Measurements from ENCODE around the gene ZBTB7C.

The ZBTB7C gene

DNA sequence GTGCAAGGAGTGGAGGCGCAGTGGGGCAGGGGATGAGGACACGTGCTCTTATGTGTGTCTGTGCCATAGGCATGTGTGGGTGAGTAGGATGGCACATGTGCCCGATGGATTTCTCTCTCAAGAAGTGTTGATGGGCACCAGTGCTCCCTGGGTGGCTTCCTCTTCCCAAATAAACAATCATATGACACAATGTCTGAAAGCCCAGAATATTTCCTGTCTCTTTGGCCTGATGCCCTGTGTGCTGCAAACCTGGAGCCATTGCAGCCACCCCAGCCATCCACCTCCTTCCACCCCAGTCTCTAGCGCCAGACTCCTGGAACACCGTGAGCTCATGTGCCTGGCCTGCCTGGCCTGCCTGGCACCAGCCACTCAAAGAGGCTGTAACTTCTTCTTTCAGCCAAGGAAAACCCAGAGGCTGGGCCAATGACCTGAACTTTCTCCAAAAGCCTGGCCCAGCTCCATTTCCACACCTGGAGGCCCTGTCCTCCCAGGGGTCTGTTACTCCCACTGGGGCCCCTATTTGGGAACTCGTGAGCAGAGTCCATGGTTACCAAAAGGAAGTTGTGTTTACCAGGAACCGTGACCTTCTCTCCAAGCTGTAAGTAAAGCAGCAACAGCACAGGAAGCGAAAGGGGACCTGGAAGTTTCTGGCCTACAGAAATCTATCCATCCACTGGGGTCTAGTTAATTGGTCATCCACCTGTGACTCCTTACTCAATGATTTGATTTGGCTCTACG is 9.5 kb upstream of the ZBTB7C start:
- no peak for DNase-seq (ENCODE audit: low spot score)

DNA sequence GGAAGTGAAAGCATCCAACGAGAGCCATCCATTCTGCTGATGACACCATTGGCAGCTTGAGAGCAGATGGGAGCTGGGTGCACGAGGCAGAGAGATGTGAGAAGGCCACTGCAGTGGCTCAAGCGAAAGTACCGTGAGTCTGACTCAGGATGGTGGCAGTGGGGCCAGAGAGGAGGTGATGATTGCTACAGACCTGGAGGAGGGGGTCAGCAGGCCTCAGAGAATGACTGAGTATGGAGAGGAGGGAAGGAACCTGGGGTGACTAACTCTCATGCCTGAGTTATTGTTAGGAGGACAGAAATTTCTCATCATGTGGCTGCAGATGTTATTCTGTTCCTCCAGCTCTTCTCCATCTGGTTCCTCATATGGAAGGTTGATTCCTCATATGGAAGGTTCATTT is 8.8 kb upstream of the ZBTB7C start:
- no peak for DNase-seq (ENCODE audit: low spot score)

DNA sequence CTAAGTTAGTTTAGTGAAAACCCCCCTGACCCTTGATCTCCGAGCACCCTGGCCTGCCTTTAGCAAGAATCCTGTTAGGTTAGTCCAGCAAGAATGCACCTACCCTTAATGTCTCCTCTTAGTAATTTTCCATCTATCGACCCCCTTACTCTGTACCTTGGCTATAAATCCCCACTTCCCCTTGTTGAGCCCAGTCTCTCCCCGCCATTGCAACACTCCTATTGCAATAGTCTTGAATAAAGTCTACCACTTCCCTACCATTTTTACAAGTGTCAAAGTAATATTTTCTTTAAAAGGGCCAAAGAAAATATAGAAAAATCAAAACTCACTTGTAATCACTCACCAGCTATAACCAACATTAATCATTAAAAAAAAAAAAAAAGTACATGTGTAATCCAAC is 4.2 kb upstream of the ZBTB7C start:
- no peak for DNase-seq (ENCODE audit: low spot score)

DNA sequence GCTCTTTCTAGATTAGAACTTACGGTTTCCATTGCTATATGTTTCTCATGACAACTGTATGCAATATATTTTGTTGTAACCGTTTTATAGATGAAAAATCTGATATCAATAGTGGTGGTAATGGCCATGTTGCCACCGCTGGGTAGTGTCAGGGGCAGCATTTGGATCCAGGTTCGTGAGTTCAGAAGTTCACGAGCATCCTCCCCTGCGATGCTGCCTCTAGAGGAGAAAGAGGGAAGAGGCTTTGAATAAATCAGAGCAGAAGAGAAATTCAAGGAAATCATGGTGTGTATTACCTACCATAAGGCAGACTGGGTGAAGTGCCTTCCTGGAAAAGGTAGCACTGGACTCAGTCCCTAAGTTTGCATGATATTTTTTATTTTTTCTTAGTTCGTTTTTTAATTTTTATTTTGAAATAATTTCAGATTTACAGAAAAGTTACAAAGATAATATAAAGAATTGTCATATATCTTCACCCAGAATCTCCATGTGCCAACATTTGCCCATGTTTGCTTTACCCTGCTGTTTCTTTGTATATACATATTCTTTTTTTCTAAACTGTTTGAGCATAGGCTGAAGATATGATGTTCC is 3.3 kb upstream of the ZBTB7C start:
- peak; percentile 66 for DNase-seq (ENCODE audit: low spot score)

DNA sequence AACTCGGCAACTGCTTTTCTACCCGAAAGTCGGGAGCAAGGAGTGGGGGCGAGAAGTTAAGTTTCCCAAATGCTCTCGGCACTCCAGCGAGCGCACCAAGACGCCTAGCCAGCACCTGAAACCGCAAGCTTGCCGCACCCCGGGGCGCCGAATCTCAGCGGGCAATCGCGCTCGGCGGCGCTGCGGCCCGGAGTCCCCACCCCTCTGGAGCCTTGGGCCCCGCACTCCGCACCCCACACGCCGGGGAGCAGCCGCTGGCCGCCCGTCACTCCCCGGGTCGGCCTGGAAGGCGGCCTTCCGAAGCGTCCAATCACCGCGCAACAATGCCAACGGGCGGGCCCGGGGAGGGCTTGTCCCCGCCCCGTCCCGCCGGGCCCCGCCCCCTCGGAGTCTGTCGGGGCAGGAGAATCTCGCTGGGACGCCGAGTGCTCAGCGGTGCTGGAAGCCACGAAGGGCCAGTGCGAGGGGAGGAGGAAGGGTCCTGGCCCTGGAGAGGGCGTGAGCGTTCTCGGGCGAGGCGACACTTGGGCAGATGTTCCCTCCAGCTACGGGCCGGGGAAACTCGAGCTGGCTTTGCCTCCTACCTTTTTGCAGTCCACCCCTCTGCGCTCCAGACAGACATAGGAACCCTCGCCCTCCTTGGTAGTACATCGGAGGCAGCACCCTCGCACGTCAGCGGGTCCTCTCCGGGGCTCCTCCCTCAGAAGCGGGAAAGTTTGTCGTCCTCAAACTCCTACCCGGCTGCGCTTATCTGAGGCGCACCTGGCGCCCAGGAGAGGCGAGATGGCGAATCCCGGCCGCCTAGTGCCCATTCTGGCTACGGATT is 1.1 kb upstream of the ZBTB7C start:
- peak; percentile 84 for DNase-seq (ENCODE audit: low spot score)

DNA sequence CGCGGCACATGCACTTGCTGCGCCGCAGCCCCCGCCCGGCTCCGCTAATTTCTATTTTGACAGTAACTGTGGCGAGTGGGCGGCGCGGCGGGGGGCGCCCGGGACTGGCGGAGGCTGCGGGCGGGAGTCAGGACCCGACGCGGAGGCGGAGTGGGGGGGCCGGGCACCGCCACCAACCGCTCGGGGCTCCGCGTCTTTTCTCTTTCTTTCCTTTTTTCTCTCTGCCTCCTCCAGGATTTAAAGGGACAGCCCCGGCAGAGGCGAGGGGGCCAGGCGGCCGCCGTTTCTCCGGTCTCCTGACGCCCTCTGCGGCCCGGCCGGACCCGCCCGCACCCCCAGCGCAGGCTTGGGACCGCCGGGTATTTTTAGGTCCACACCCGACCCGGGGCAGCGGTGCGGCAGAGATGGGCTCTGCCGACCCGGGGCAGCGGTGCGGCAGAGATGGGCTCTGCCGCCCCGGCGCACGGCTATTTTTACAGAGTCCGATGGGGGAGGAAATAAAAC is 460 bp upstream of the ZBTB7C start:
- peak; percentile 51 for DNase-seq (ENCODE audit: low spot score)

DNA sequence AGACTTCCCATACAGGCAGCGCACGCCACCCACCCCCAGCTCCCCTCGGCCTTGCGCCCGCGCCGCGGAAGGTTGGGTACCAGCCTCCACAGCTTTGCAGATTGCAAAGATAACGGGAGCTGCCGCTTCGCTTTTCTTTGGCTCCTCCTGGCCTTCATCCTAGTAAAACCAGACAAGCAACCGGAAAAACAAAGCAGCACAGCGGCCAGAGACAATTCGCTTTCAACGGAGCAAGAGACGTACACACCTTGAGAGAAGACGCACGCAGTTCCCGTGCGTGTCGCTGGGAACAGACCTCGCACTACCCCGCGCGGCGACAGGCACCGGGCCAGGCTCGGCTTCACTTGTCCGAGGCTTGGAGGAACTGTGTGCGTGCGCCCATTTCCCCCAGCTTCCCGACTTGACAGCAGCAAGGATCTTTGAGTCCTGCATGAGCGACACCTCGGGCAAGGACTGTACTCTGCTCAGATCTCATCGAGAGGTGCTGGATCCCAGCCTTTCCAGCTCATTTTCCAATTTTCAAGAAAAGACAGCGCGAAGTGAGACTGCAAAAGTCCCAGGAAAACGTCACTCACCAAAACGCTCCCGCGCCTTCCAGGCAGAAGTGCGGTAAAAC is 964 bp downstream of the ZBTB7C start:
- DNase-seq (ENCODE audit: low spot score): peak; percentile 9

DNA sequence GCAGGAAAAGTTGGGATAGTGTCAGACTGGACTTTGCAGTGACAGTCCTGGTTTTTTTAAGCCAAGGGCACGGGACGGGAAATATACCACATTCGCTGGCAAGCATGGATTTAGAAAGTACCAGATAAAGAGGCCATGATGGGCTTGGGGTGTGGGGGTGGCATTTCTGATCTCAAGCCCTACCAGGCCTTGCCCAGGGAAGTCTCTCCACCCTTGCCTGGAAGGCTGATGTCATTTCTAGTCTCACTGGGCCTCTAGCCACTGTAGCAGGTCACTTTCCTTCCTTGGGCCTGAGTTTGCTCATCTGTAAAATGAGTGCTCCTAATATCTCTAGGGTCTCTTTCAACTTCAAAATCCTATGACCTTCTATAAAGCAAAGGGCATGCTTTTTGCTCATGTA is 1.8 kb downstream of the ZBTB7C start:
- DNase-seq (ENCODE audit: low spot score): no peak

DNA sequence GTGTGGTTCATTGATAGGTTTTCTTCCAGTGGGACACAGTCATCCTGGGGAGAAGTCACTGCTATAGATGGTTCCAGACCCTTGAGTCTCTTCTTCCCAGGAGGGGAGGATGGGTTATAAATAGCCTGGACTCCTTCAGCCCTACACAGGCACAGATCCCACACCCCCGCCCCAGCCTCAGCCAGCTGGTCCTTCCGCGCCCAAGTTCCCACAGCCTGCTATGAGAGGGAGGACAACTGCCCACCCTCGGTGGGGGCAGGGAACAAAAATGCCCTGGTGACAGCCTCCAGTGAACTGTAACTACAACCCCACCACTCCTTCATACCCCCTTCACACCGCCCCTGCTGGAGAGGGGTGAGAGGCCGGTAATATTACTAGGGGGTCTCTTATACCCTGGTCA is 3.2 kb downstream of the ZBTB7C start:
- DNase-seq (ENCODE audit: low spot score): no peak

DNA sequence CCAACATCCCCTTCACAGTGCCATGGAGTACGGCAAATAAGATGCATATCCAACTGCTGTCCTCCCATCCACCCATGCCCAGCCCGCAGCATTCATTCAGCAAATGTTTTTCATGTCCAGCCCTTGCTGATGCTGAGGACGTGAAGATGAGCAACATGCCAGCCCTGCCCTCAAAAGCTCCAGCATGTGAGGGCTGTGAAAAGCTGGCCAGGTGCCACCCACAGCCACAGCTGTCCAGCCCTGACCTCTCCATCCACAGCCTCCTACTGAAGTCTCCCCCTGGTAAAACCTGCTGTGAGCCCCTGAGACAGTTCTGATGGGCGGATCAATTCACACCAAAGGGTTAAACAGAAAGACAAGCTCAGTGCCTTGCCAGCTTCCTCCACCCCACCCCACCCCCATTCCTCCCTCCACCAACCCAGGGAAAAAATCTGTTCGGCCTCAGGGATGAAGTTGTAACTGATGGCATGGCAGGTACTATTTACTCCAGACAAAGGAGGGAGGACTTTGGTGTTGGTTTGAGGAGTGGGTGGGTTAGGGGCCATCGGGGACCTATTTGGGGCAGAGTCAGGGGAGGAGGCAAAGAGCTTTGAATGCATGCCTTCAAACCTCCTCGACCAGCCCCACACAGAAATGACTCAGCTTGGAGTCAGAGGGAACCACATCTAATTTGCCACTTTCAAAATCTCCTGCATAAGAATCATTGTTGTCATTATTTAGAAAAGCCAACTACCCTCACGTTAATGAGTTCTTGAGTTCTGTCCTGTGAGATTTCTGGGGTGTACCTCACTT is 4.3 kb downstream of the ZBTB7C start:
- DNase-seq (ENCODE audit: low spot score): peak; percentile 15

DNA sequence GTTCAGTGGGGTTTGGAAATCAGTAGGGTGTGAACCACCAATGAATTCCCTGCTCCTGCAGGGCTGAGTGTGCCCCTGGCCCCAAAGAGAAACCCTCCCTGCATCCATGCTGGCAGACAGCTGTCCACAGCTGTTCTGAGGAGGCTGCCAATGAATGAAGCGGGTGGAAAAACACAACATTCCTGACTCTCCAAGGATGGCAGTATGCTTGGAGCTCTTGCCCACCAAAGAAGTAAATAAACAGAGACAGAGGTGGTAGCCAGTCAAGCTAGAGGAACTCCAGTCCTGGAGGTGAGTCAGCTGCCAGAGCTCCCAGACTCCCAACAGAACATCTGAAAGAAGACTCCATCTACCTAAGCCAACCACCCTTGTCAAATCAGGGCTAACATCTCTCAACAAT is 6.2 kb downstream of the ZBTB7C start:
- DNase-seq (ENCODE audit: low spot score): no peak

DNA sequence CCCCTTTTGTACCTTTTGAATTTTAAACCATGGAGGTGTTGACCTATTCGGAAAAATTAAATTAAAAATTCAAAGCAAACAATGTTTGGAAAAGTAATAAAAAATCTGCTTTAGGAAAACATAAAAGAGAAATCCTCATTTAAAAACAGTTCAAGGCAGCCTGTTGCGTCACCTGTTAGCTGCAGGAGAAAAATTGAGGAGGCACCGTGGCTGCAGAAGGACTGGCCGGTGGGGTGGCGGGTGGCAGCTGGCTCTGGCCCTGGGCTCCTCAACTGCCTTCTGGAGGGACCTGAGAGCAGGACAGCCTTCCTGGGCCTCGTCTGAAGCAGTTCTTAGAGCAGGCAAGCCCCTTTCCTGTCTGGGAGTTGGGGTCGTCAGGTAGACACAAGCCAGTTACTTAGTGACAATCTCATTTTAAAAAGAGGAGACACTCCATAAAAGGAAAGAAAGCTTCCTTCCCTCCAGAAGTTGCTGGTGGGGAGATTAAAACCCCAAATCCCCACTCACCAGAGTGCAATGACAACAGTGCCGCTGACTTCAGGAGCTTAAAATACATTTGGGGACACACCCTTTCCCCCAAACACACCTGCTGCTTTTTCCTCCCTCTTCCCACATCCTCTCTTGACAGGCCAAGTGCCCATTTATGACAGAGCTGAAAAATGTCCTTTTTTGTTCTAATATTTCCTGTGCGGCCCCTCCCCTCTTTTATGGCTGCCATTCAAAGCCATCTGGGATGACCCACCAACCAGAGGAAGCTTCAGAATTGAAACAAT is 9.7 kb downstream of the ZBTB7C start:
- DNase-seq (ENCODE audit: low spot score): no peak

DNA sequence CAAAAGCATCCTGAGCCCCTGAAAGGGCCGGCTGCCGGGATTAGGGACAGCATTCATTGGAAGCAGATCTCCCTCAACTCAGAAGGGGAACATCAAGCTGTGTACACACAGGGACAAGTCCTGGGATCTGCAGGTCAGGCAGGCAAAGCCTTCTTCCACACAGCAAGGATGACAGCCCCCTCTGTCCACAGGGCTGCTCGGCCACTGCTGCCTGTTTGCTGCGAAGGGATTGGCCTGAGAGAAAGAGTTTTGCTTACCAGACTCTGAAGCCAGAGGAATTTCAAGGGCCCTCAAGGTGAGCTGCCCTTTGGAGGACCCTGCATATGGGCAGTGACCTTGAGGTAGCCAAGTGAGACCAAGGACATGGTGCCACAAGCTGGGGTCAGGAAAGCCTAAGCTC is 11.1 kb downstream of the ZBTB7C start:
- DNase-seq (ENCODE audit: low spot score): no peak

DNA sequence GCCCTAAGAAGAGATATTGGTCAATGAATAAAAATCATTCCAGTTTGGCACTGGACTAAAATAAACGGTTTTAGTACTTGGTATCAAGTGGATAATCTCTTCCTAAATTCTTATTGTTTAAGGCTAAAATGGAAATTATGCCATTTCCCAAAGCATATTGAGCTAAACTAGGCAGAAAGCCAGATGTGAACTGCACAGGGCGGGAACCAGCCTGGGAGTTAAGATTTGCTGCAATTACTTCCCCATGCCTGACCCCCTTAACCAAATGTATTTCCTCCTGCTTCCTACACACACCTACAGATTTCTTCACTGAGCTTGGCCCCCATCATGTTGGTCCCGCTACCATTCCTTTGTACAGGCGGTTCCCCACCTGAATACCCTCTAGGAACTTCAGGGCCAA is 12.2 kb downstream of the ZBTB7C start:
- DNase-seq (ENCODE audit: low spot score): no peak

DNA sequence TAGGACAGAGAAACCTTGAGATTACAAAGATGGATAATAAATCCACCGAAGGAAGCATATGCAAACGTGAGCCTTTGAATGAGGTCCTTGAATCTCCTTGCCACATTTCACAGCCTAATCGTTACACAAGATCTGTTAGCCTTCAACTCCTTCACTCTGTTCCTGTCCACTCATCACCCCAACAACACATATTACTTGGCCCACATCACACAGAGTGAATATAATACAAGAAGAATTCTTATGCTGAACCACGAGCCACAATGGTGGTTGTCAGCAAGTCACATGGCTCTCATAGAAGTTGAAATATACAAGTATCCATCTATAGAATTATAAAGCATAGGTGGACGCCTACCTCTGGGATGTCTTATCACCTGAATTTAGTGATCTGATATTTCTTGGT is 12.6 kb downstream of the ZBTB7C start:
- DNase-seq (ENCODE audit: low spot score): no peak

DNA sequence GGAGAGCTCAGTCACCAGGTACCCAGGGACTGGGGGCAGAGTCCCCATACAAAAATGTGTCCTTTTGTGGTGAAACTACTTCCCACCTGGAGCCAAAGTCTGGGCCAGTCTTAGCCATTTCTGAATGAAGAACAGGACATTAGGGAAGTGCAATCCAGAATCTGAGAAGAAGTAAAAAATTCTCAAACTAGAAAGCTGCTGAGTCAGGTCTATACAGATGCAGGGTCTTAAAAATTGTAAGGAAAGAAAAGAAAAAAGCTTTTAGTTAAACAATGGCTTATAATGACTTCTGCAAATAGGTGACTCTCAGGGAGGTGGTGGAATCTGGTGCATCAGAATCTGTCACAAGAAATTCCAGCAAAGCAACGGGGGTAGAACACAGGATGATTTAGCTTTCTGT is 13.5 kb downstream of the ZBTB7C start:
- DNase-seq (ENCODE audit: low spot score): no peak

DNA sequence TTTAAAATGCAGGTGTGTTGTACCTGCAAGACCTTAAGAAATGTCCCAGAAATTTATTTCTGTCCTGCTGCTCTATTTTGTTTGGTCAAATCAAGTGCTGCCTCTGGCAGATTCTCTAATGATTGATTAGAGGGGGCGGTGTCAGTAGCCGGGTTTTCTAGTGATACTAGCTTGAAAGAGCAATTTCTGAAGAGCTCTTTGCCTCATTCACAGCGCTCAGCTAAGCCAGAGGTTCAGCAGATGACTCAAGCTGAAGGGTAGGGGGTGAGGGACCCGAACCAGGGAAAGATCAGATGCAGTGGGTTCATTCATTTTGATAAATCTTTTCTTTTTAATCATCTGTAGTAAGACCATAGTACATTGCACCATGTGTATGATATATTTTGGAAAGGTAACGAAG is 15.0 kb downstream of the ZBTB7C start:
- DNase-seq (ENCODE audit: low spot score): no peak

DNA sequence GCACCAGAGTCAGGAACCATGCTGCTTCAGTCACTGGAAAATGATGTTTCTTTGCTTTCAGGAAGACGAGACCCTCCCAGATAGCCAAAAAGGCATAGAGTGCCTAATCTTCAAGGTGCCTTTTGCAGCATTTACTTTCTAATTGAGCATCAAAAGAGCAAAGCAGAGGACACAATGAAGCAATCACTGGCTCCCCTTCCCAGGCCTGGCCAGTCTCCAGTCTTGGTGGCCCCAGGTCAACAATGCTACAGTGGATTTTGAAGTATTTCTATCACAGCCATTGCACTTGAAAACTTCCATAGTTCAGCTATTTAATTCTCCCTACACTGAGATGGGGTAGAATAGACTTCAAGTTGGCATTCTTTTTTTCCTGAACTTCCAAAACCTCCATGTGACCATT is 15.4 kb downstream of the ZBTB7C start:
- DNase-seq (ENCODE audit: low spot score): no peak

DNA sequence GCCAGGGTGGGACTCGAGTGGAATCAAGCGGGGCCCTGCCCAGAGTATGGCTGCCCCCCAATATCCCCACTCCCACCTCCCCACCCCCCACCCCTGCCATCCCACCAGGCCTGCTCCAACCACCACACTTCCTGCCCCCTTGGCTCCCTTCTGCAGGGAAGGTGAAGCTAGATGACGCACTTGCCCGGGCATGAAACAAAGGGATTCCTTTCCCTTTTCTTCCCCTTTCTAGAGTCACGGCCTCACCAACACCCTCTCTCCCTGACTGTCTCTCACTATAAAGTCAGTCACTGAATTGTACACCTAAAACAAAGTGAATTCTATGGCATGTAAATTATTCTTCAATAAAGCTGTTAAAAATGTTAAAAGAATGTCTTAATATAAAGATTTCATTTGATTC is 16.0 kb downstream of the ZBTB7C start:
- no peak for DNase-seq (ENCODE audit: low spot score)

DNA sequence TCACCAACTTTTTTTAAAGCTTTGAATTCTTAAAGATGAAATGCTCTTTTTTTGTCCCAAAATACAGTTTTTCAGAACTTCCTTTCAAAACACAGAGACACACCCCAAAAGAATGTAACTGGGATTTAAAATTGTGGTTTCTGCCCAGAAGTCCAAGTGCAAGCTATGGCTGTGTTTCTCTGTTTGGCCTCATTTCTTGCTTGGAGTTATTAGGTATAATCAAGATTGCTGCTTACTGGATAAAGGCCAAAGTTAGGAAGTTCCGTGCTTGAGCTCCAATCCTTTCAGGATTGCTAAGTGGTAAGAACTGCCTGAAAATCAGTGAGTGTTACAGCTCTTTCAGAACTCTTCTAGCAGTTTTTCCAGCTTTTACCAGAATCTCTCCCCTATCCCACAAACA is 16.9 kb downstream of the ZBTB7C start:
- no peak for DNase-seq (ENCODE audit: low spot score)

DNA sequence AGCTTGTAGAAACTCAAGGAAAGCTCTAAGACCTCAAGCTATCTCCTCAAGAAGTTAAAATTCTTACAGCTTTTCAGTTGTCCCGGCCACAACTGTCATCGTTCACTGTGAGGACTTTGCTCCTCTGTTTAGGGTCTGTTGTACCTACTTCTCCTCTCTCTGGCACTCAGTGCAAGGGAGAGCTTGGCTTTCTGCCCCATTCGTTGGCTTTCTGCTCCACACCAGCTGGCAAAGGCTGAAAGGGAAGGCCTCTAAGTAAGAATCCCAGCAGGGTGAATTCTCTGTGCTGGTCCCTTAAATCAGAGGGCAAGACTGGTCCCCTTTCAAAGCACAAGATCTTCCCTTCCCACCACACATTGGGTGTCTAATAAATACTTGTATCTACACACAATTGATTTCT is 17.3 kb downstream of the ZBTB7C start:
- no peak for DNase-seq (ENCODE audit: low spot score)
